IMR-90 (cell line): Measurements from ENCODE around the gene TRPV4. TPM values are rescaled to one million over a fixed set of nuclear protein-coding genes. Genes with fewer than 3 reads are reported as not detected.

Experiments
- ATAC-seq: fragments of 200-7000 bp; cut with Tn5 transposase; 2 replicates; pipeline ENCODE4 v1.9.1; 2020; ENCODE audit warnings: low read depth, mild to moderate bottlenecking, moderate library complexity
- BruUV-seq: library from RNA; stranded (reverse); fragments of 400-500 nt; replicated peaks from 2 replicates; lab custom pipeline; 2021; lab: Mats Ljungman, UMichigan
- CTCF ChIA-PET: fragments of 300-600 bp; formaldehyde crosslinking; extraction: SDS; loops from one replicate; lab custom pipeline; 2021; ENCODE audit warnings: antibody characterized with exemption; lab: Yijun Ruan, JAX
- POLR2A ChIA-PET: fragments of 300-600 bp; sonication (Branson Sonifier 250); formaldehyde crosslinking; loops from one replicate; lab custom pipeline; 2022; ENCODE audit warnings: antibody characterized with exemption; ENCODE audit not compliant: unreplicated experiment; lab: Charles Lee
- DNase-seq: peaks from one replicate; pipeline ENCODE4 v3.0.0; 2013
- H2AFZ ChIP-seq: replicated peaks from 2 replicates; pipeline ENCODE3; 2013; ENCODE audit warnings: low read length, mild to moderate bottlenecking; ENCODE audit not compliant: poor library complexity
- H2AK5ac ChIP-seq: 2 replicates; pipeline ENCODE4 v1.6.1; 2013; ENCODE audit warnings: low read depth, low read length, inconsistent platforms
- H2AK9ac ChIP-seq: replicated peaks from 2 replicates; pipeline ENCODE3; 2013; ENCODE audit warnings: mild to moderate bottlenecking, low read depth, low read length, moderate library complexity; ENCODE audit not compliant: poor library complexity
- H2BK120ac ChIP-seq: 2 replicates; pipeline ENCODE4 v1.6.1; 2013; ENCODE audit warnings: low read depth, low read length, inconsistent platforms
- H2BK15ac ChIP-seq: 3 replicates; pipeline ENCODE4 v1.6.1; 2013; ENCODE audit warnings: low read depth, low read length, inconsistent platforms
- H2BK20ac ChIP-seq: 2 replicates; pipeline ENCODE4 v1.6.1; 2013; ENCODE audit warnings: low read depth, mild to moderate bottlenecking, inconsistent platforms, low read length, moderate library complexity
- H2BK5ac ChIP-seq: 2 replicates; pipeline ENCODE4 v1.6.1; 2013; ENCODE audit warnings: mild to moderate bottlenecking, low read depth, low read length, inconsistent platforms; ENCODE audit not compliant: poor library complexity, severe bottlenecking
- H3K14ac ChIP-seq: replicated peaks from 2 replicates; pipeline ENCODE4 v1.6.1; 2013; ENCODE audit warnings: low read depth, low read length, inconsistent platforms
- H3K18ac ChIP-seq: 2 replicates; pipeline ENCODE4 v1.6.1; 2013; ENCODE audit warnings: low read depth, low read length, control low read depth
- H3K23ac ChIP-seq: 2 replicates; pipeline ENCODE4 v1.6.1; 2013; ENCODE audit warnings: low read depth, low read length, inconsistent platforms
- H3K27ac ChIP-seq: 2 replicates; pipeline ENCODE4 v1.5.1; 2013; ENCODE audit warnings: mild to moderate bottlenecking, control low read depth, low read length; ENCODE audit not compliant: insufficient read depth
- H3K27me3 ChIP-seq: 2 replicates; pipeline ENCODE4 v1.6.1; 2013; ENCODE audit warnings: low read length; ENCODE audit not compliant: control insufficient read depth, insufficient read depth
- H3K36me3 ChIP-seq: 2 replicates; pipeline ENCODE4 v1.6.1; 2013; ENCODE audit warnings: low read length, mixed read lengths; ENCODE audit not compliant: control insufficient read depth, insufficient read depth
- H3K4ac ChIP-seq: 2 replicates; pipeline ENCODE4 v1.6.1; 2013; ENCODE audit warnings: low read depth, low read length, inconsistent platforms
- H3K4me1 ChIP-seq: 2 replicates; pipeline ENCODE4 v1.6.1; 2013; ENCODE audit warnings: low read length, mixed read lengths; ENCODE audit not compliant: control insufficient read depth, insufficient read depth
- H3K4me2 ChIP-seq: 2 replicates; pipeline ENCODE4 v1.6.1; 2013; ENCODE audit warnings: low read depth, mild to moderate bottlenecking, control low read depth, low read length, moderate library complexity
- H3K4me3 ChIP-seq: 2 replicates; pipeline ENCODE4 v1.5.1; 2013; ENCODE audit warnings: low read depth, mild to moderate bottlenecking, control low read depth, low read length, moderate library complexity; ENCODE audit not compliant: insufficient read depth
- H3K56ac ChIP-seq: 2 replicates; pipeline ENCODE4 v1.6.1; 2013; ENCODE audit warnings: low read length, inconsistent platforms; ENCODE audit not compliant: insufficient read depth; ENCODE audit errors: extremely low read depth
- H3K79me1 ChIP-seq, 2 experiments: 2 replicates each; pipeline ENCODE4 v1.6.1; 2013; ENCODE audit warnings: low read length in 2 of 2, inconsistent platforms in 1 of 2, low read depth in 1 of 2
- H3K9ac ChIP-seq: 2 replicates; pipeline ENCODE4 v1.6.1; 2013; ENCODE audit warnings: low read depth, low read length, control low read depth
- H3K9me1 ChIP-seq: 2 replicates; pipeline ENCODE4 v1.6.1; 2013; ENCODE audit warnings: low read length, inconsistent platforms; ENCODE audit not compliant: insufficient read depth
- H3K9me3 ChIP-seq: 2 replicates; pipeline ENCODE4 v1.6.1; 2013; ENCODE audit warnings: low read length; ENCODE audit not compliant: control insufficient read depth, insufficient read depth
- H4K20me1 ChIP-seq: 2 replicates; pipeline ENCODE4 v1.6.1; 2013; ENCODE audit warnings: low read length, inconsistent platforms; ENCODE audit not compliant: insufficient read depth
- H4K5ac ChIP-seq: 2 replicates; pipeline ENCODE4 v1.6.1; 2013; ENCODE audit warnings: mild to moderate bottlenecking, low read depth, low read length, control low read depth
- H4K8ac ChIP-seq, 2 experiments: 2 replicates each; pipeline ENCODE4 v1.6.1; 2013; ENCODE audit warnings: low read depth in 2 of 2, low read length in 2 of 2, control low read depth in 1 of 2, inconsistent platforms in 1 of 2
- H4K91ac ChIP-seq: 2 replicates; pipeline ENCODE4 v1.6.1; 2013; ENCODE audit warnings: low read depth, low read length, inconsistent platforms; ENCODE audit not compliant: insufficient read depth
- BHLHE40 ChIP-seq: fragments of 150-350 bp; IDR thresholded peaks from 2 replicates; pipeline ENCODE4 v1.6.1; 2016; ENCODE audit warnings: mild to moderate bottlenecking, low read depth, low read length
- MAFK ChIP-seq: IDR thresholded peaks from 2 replicates; pipeline ENCODE4 v1.6.1; 2012; ENCODE audit warnings: low read depth, low read length, improper control_type of control experiment
- WGBS, 2 experiments: methylation state at CpG; one replicate each; pipeline versions ENCODE4 v1.1.5 to v1.1.7; 2013; ENCODE audit warnings: missing lambda C conversion rate in 2 of 2; ENCODE audit not compliant: insufficient read length in 1 of 2; ENCODE audit errors: extremely low coverage in 2 of 2; 5-methylcytosine and 5-hydroxymethylcytosine counted together
- dilution Hi-C: fragments of 300-500 bp; cut with HindIII; formaldehyde crosslinking; loops from one replicate; pipeline ENCODE4 v1.14.3; 2018; ENCODE audit warnings: low sequenced_read_pairs; ENCODE audit not compliant: unreplicated experiment
- in situ Hi-C: fragments of 300-500 bp; cut with MboI; formaldehyde crosslinking; loops from 3 replicates; pipeline ENCODE4 v1.14.3; 2019; ENCODE audit warnings: low sequenced_read_pairs, inconsistent platforms, mixed read lengths
- intact Hi-C: fragments of 100-400 bp; cut with micrococcal nuclease; formaldehyde crosslinking; loops from 2 replicates; pipeline ENCODE4 v1.10.0; 2022
- polyA plus RNA-seq, 3 experiments: library from polyadenylated mRNA; depleted of rRNA; stranded (reverse); fragments of >200 nt; gene quantifications; 2 replicates each; pipeline ENCODE4 v1.2.3, GENCODE V29; 2012; ENCODE audit warnings: low replicate concordance in 1 of 3
- total RNA-seq: library from RNA; depleted of rRNA; stranded (reverse); fragments of >200 nt; gene quantifications from 2 replicates; pipeline ENCODE4 v1.2.3, GENCODE V29; 2012
- TF ChIP-seq, protein P1 (sequence below): fragments of 150-350 bp; IDR thresholded peaks from 2 replicates; pipeline ENCODE4 v1.6.1; 2017; ENCODE audit warnings: mild to moderate bottlenecking, antibody characterized with exemption, low read length, low read depth

Gene TRPV4
- total and polyA plus RNA-seq, 2 of the 4 experiments (the other 2 are of a cell fraction) = 1.1 to 6.1 TPM

DNA sequence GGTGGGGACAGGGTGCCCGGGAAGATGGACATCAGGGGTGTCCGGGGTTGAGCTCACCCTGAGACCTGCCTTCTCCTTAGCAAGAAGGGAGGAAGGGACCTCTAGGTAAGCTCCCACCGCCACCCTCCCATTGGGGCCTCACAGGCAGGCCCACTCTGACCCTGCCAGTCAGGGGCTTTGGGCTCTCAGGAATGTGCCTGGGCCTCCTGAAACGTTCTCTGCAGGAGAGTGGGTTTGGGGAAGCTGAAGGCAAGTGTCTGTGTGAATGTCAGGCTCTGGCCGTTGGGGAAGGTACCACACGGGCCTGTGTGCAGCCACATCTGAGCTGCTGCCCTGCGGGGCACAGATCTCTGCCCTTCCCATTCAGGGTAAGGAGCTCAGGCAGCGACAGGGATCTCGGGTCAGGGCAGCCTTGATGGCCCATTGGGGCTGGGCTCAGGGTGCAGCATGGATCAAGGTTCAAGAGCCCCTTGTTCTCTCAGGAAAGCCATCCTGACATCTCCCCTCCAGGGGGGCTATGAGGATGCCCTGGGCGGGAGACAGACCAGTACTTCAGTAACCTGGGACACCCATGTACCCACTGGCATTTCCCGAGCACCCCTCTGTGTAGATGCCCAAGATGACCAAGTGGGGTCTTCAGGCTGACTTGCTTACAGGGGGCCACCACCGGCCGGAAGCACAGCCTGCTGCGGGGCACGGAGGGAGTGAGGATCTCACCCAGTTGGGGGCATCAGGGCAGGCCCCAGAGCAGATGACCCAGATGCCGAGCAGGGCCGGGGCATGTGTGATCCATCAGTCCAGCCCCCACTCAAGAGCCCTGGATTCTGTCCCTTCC, 89.9 kb downstream of the TRPV4 start:
- CTCF ChIA-PET = no interaction called here
- BruUV-seq = no TSS peak
- Histone ChIP-seq H2BK15ac (no peak overlapping the region), H2AK5ac (no peak overlapping the region), H3K56ac (no peak overlapping the region), H4K5ac (no peak overlapping the region), H3K18ac (no peak overlapping the region), H3K36me3 (no peaks in the 10 kb centered on the region), H3K4me3 (no peak overlapping the region), H3K4me1 (peaks cover 5% of the 10 kb centered on the region; the same call in 1 of the 2 replicates), H2AK9ac (no peak overlapping the region), H4K20me1 (no peaks in the 10 kb centered on the region), H4K91ac (no peak overlapping the region), H3K27me3 (peaks cover 8% of the 10 kb centered on the region), H2BK120ac (no peak overlapping the region), H2BK5ac (no peak overlapping the region), H2AFZ (no peak overlapping the region), H3K27ac (no peak overlapping the region), H3K79me1 (no peaks in the 10 kb centered on the region), H3K23ac (no peak overlapping the region), H3K9me1 (peaks cover 7% of the 10 kb centered on the region), H3K4ac (no peak overlapping the region), H3K9me3 (no peaks in the 10 kb centered on the region), H4K8ac (no peak overlapping the region), H3K14ac (no peak overlapping the region), H3K4me2 (no peak overlapping the region), H2BK20ac (no peak overlapping the region), H3K9ac (no peak overlapping the region)
- 69% methylated on average over 10 of the region's 17 CpGs; no CpG with 5 or more reads in 1 of the 2 experiments for WGBS, 2 experiments
- intact Hi-C loops = no loop called here
- POLR2A ChIA-PET = no interaction called here
- dilution Hi-C loops = no loop called here
- TF ChIP-seq, protein P1, sequence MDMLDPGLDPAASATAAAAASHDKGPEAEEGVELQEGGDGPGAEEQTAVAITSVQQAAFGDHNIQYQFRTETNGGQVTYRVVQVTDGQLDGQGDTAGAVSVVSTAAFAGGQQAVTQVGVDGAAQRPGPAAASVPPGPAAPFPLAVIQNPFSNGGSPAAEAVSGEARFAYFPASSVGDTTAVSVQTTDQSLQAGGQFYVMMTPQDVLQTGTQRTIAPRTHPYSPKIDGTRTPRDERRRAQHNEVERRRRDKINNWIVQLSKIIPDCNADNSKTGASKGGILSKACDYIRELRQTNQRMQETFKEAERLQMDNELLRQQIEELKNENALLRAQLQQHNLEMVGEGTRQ = no peak
- TF ChIP-seq BHLHE40 (no peak), MAFK (no peak)
- in situ Hi-C loops = no loop called here
- DNase-seq (no peak), ATAC-seq (no peak)
